Measurements from ENCODE around the gene AP2A1.

DNA sequence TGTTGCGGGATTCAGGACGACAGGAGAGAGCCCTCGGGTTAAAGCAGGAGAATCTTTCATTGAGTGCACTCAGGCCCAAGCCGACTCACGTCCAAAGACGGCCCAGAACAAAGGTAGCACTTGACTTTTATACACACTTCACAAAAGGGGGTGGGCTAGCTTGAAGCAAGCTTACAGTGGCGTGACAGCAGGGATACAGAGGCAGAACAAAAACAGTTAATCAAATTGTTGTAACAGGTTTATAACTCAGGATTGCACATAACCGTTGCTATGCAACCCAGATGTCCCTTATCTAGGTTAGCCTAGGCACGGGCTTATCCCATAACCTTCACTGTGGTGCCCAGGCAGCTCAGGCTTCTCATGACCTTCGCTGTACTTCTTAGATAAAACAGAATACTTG, 53.3 kb downstream of the AP2A1 start:
- TF ChIP-seq FOXK2 (IDR thresholded peaks at IDR 0.05) (no peak), NR2C2 (CRISPR knock-in tag; IDR thresholded peaks at IDR 0.05; ENCODE audit: borderline replicate concordance) (no peak), EZH2 (conservative IDR thresholded peaks at IDR 0.05; ENCODE audit: low read depth, low read length) (no peak)
- TF ChIP-seq, protein P1, sequence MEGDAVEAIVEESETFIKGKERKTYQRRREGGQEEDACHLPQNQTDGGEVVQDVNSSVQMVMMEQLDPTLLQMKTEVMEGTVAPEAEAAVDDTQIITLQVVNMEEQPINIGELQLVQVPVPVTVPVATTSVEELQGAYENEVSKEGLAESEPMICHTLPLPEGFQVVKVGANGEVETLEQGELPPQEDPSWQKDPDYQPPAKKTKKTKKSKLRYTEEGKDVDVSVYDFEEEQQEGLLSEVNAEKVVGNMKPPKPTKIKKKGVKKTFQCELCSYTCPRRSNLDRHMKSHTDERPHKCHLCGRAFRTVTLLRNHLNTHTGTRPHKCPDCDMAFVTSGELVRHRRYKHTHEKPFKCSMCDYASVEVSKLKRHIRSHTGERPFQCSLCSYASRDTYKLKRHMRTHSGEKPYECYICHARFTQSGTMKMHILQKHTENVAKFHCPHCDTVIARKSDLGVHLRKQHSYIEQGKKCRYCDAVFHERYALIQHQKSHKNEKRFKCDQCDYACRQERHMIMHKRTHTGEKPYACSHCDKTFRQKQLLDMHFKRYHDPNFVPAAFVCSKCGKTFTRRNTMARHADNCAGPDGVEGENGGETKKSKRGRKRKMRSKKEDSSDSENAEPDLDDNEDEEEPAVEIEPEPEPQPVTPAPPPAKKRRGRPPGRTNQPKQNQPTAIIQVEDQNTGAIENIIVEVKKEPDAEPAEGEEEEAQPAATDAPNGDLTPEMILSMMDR (CRISPR knock-in tag; IDR thresholded peaks at IDR 0.05) = no peak
